CD14-positive monocyte (primary cell): Measurements from ENCODE around the gene PRKCQ. TPM values are rescaled to one million over a fixed set of nuclear protein-coding genes. Genes with fewer than 3 reads are reported as not detected.

Experiments used
- DNase-seq, 3 donors: peaks; one replicate each; pipeline ENCODE4 v3.0.0-alpha.2; 2011 to 2022
- H2AFZ ChIP-seq: 2 replicates; pipeline ENCODE4 v1.6.0; 2012; ENCODE audit warnings: mild to moderate bottlenecking, low read depth, low read length, inconsistent platforms; ENCODE audit not compliant: insufficient read depth, poor library complexity, severe bottlenecking
- H3K27ac ChIP-seq, 2 donors: 1 replicate in 1 of 2; 2 replicates in 1 of 2; pipeline ENCODE4 v1.5.1; 2012 to 2013; ENCODE audit warnings: low read length in 2 of 2, control low read depth in 1 of 2, inconsistent platforms in 1 of 2, low read depth in 1 of 2, mild to moderate bottlenecking in 1 of 2
- H3K27me3 ChIP-seq, 2 donors: one replicate each; pipeline versions ENCODE4 v1.6.0 to v1.6.1; 2011 to 2013; ENCODE audit warnings: low read length in 2 of 2; ENCODE audit not compliant: control insufficient read depth in 2 of 2, insufficient read depth in 2 of 2
- H3K36me3 ChIP-seq, 2 donors: replicated peaks in 1 of 2; 1 replicate in 1 of 2; 2 replicates in 1 of 2; pipeline versions ENCODE4 v1.5.1 to v1.6.1; 2012 to 2013; ENCODE audit warnings: low read length in 2 of 2, control low read depth in 1 of 2, inconsistent platforms in 1 of 2, mild to moderate bottlenecking in 1 of 2; ENCODE audit not compliant: insufficient read depth in 2 of 2, control insufficient read depth in 1 of 2
- H3K4me1 ChIP-seq, 2 donors: 1 replicate in 1 of 2; 2 replicates in 1 of 2; pipeline versions ENCODE4 v1.5.1 to v1.6.1; 2012 to 2013; ENCODE audit warnings: low read length in 2 of 2, control low read depth in 1 of 2, inconsistent platforms in 1 of 2, mild to moderate bottlenecking in 1 of 2, moderate library complexity in 1 of 2; ENCODE audit not compliant: insufficient read depth in 2 of 2, control insufficient read depth in 1 of 2
- H3K4me2 ChIP-seq: replicated peaks from 2 replicates; pipeline ENCODE3; 2012; ENCODE audit warnings: low read length, moderate library complexity, mild to moderate bottlenecking; ENCODE audit not compliant: poor library complexity, severe bottlenecking; ENCODE audit errors: extremely low read depth
- H3K4me3 ChIP-seq, 3 experiments: fragments of 200-600 bp in 1 of 3; sonication (generic) in 1 of 3; replicated peaks in 1 of 3; 1 replicate in 2 of 3; 2 replicates in 1 of 3; pipeline ENCODE4 v1.5.1; 2011 to 2013; ENCODE audit warnings: low read length in 3 of 3, mild to moderate bottlenecking in 3 of 3, control low read depth in 2 of 3, low read depth in 2 of 3, inconsistent platforms in 1 of 3, moderate library complexity in 1 of 3
- H3K79me2 ChIP-seq: 2 replicates; pipeline ENCODE4 v1.6.0; 2012; ENCODE audit warnings: mild to moderate bottlenecking, control low read depth, inconsistent platforms, low read length, moderate library complexity; ENCODE audit not compliant: insufficient read depth
- H3K9ac ChIP-seq: 2 replicates; pipeline ENCODE4 v1.6.0; 2017; ENCODE audit warnings: low read length, mild to moderate bottlenecking; ENCODE audit not compliant: insufficient read depth, poor library complexity, severe bottlenecking
- H3K9me3 ChIP-seq, 2 donors: replicated peaks in 1 of 2; 1 replicate in 1 of 2; 2 replicates in 1 of 2; pipeline versions ENCODE4 v1.5.1 to v1.6.1; 2012 to 2013; ENCODE audit warnings: low read length in 2 of 2, control low read depth in 1 of 2; ENCODE audit not compliant: control insufficient read depth in 1 of 2, insufficient read depth in 1 of 2
- H4K20me1 ChIP-seq: 2 replicates; pipeline ENCODE4 v1.6.0; 2012; ENCODE audit warnings: mild to moderate bottlenecking, low read length, control low read depth, moderate library complexity; ENCODE audit not compliant: insufficient read depth
- H3K27ac Mint-ChIP-seq, 7 donors: one replicate each; pipeline ENCODE4 v1.8.0; 2020; ENCODE audit warnings: mild to moderate bottlenecking in 7 of 7, mixed read lengths in 7 of 7, moderate library complexity in 6 of 7, inconsistent platforms in 2 of 7
- H3K27me3 Mint-ChIP-seq, 3 donors: one replicate each; pipeline ENCODE4 v1.8.0; 2021 to 2022; ENCODE audit warnings: low read depth in 3 of 3, mild to moderate bottlenecking in 3 of 3, mixed read lengths in 3 of 3, moderate library complexity in 3 of 3, inconsistent platforms in 1 of 3
- H3K36me3 Mint-ChIP-seq, 2 donors: one replicate each; pipeline ENCODE4 v1.8.0; 2020; ENCODE audit warnings: mixed read lengths in 2 of 2, inconsistent platforms in 1 of 2, mild to moderate bottlenecking in 1 of 2
- H3K4me1 Mint-ChIP-seq: one replicate; pipeline ENCODE4 v1.8.0; 2020; ENCODE audit warnings: mild to moderate bottlenecking, mixed read lengths
- H3K4me3 Mint-ChIP-seq, 2 donors: one replicate each; pipeline ENCODE4 v1.8.0; 2020; ENCODE audit warnings: mild to moderate bottlenecking in 2 of 2, mixed read lengths in 2 of 2, moderate library complexity in 1 of 2
- H3K9me3 Mint-ChIP-seq, 7 donors: one replicate each; pipeline ENCODE4 v1.8.0; 2020 to 2022; ENCODE audit warnings: mixed read lengths in 7 of 7, mild to moderate bottlenecking in 6 of 7, moderate library complexity in 6 of 7, inconsistent platforms in 2 of 7
- CTCF ChIP-seq: fragments of 200-600 bp; IDR thresholded peaks from one replicate; pipeline ENCODE4 v1.8.0; 2022; ENCODE audit warnings: antibody characterized with exemption, mild to moderate bottlenecking
- WGBS: methylation state at CpG from one replicate; pipeline ENCODE4 v1.1.5; 2013; ENCODE audit warnings: missing lambda C conversion rate; ENCODE audit not compliant: insufficient coverage; 5-methylcytosine and 5-hydroxymethylcytosine counted together
- intact Hi-C, 2 donors: fragments of 100-400 bp; cut with micrococcal nuclease; formaldehyde crosslinking; loops; one replicate each; pipeline versions ENCODE4 v1.15.0 to v1.15.1; 2023
- polyA plus RNA-seq, 3 donors: library from polyadenylated mRNA; depleted of rRNA in 1 of 3; unstranded in 2 of 3; stranded (reverse) in 1 of 3; fragments of 300-500 nt in 2 of 3; fragments of >200 nt in 1 of 3; fragmentation: Illumina TruSeq in 2 of 3; gene quantifications; 1 replicate in 2 of 3; 2 replicates in 1 of 3; pipeline ENCODE4 v1.2.3, GENCODE V29; 2012 to 2021

The PRKCQ gene
- polyA plus RNA-seq, 3 donors: 0.01 to 0.29 (median 0.09) TPM

- Mint-ChIP-seq H3K4me1 (peaks cover 2% of the 10 kb centered on the region), H3K9me3 (peaks cover 0 to 3% (median 0%) of the 10 kb centered on the region in 7 donors), H3K36me3 (peaks cover 0 to 2% of the 10 kb centered on the region in 2 donors), H3K27ac (no peak overlapping the region), H3K4me3 (no peak overlapping the region), H3K27me3 (peaks cover 0 to 2% (median 1%) of the 10 kb centered on the region in 3 donors)
- no peak for DNase-seq
- Histone ChIP-seq H3K4me1 (no peaks in the 10 kb centered on the region), H3K4me3 (no peak overlapping the region), H3K27ac (no peak overlapping the region), H2AFZ (no peak overlapping the region), H3K27me3 (no peaks in the 10 kb centered on the region), H3K9ac (no peak overlapping the region), H3K4me2 (no peak overlapping the region), H3K9me3 (no peaks in the 10 kb centered on the region), H3K36me3 (no peaks in the 10 kb centered on the region), H4K20me1 (no peaks in the 10 kb centered on the region), H3K79me2 (no peaks in the 10 kb centered on the region)
- 97% methylated on average over 17 of the region's 21 CpGs for WGBS
- intact Hi-C loops: no loop called here
- TF ChIP-seq CTCF: no peak
Measured at GRCh38 chr10:6430423-6430980, 149.6 kb downstream of the PRKCQ start.

DNA sequence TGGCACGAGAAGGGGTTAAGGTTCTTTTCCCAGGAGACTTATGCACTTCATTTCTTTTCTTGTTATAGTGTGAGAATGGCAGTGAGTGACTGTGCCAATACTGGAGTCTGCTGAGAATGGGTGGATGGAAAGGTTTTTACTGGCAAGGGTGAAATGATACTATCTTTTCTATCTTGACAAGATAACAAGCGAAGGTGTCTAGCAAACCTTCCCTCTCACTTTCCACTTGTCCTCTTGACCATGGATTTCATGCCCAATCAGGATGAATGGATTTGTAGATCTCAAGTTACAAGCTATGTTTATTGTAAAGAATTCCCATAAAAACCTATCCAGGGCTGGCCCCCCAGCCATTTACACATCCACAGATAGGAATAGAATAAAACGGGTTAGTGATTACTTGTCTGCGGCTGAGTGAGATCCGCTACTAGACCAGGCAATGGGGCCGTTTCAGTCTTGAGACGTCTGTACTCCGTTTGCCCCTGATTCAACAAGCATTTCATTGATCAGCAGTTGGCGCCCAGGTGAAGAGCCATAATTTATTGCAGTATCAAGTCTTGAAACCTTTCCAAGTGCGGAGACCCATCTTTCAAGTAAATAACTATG is 152.6 kb downstream of the PRKCQ start:
- WGBS: 94% methylated on average over 6 of the region's 10 CpGs
- Histone ChIP-seq H3K36me3 (no peaks in the 10 kb centered on the region), H3K9me3 (no peaks in the 10 kb centered on the region)

More for the DNA sequence above, 152.6 kb downstream of the PRKCQ start:
- peaks cover 0 to 2% of the 10 kb centered on the region in 2 donors for H3K36me3 Mint-ChIP-seq
- Histone ChIP-seq H3K4me3 (no peak overlapping the region), H2AFZ (no peak overlapping the region), H3K27me3 (no peaks in the 10 kb centered on the region), H4K20me1 (no peaks in the 10 kb centered on the region), H3K9ac (no peak overlapping the region), H3K4me2 (no peak overlapping the region), H3K27ac (no peak overlapping the region), H3K79me2 (no peaks in the 10 kb centered on the region), H3K4me1 (no peaks in the 10 kb centered on the region)
- TF ChIP-seq CTCF: no peak
- intact Hi-C loops: no loop called here
- H3K27me3 Mint-ChIP-seq: peaks cover 0 to 2% (median 1%) of the 10 kb centered on the region in 3 donors
- H3K9me3 Mint-ChIP-seq: no peaks in the 10 kb centered on the region
- no peak overlapping the region for H3K27ac Mint-ChIP-seq
- no peak for DNase-seq
- H3K4me1 Mint-ChIP-seq: peaks cover 2% of the 10 kb centered on the region
- H3K4me3 Mint-ChIP-seq: no peak overlapping the region
